H1 (cell line): ENCODE data around the gene PCSK4. TPM values are rescaled to one million over a fixed set of nuclear protein-coding genes. Genes with fewer than 3 reads are reported as not detected.
A peak's percentile ranks its signal among the peaks of the same experiment; 100 is the strongest.

ENCODE experiments used
- CTCF ChIA-PET: fragments of 300-600 bp; sonication (Branson Sonifier 250); formaldehyde crosslinking; loops from one replicate; lab custom pipeline; 2021; ENCODE audit not compliant: partially characterized antibody; lab: Charles Lee
- POLR2A ChIA-PET: fragments of 300-600 bp; sonication (Branson Sonifier 250); formaldehyde crosslinking; loops from one replicate; lab custom pipeline; 2021; ENCODE audit warnings: inconsistent platforms; ENCODE audit not compliant: partially characterized antibody; lab: Charles Lee
- DNase-seq, 2 experiments: peaks; one replicate each; pipeline versions ENCODE4 v3.0.0 to v3.0.0-alpha.2; 2010 to 2022; ENCODE audit warnings: low spot score in 2 of 2, low read depth in 1 of 2, mixed read lengths in 1 of 2
- FAIRE-seq: peaks from 2 replicates; lab custom pipeline; 2011; peaks lifted over from hg19 to GRCh38; lab: Jason Lieb, UNC
- H2AFZ ChIP-seq: 2 replicates; pipeline ENCODE4 v1.8.1; 2012; ENCODE audit warnings: low read length, inconsistent platforms
- H2AK5ac ChIP-seq: 2 replicates; pipeline ENCODE4 v1.6.1; 2013; ENCODE audit warnings: low read depth, low read length
- H2BK120ac ChIP-seq: replicated peaks from 2 replicates; pipeline ENCODE3; 2013; ENCODE audit warnings: low read depth, low read length, inconsistent platforms
- H2BK12ac ChIP-seq: 2 replicates; pipeline ENCODE4 v1.6.1; 2013; ENCODE audit warnings: low read depth, low read length
- H2BK15ac ChIP-seq: 2 replicates; pipeline ENCODE4 v1.6.1; 2013; ENCODE audit warnings: low read length
- H2BK20ac ChIP-seq: 2 replicates; pipeline ENCODE4 v1.6.1; 2013; ENCODE audit warnings: low read length
- H2BK5ac ChIP-seq: 2 replicates; pipeline ENCODE4 v1.6.1; 2013; ENCODE audit warnings: low read depth, low read length
- H3K14ac ChIP-seq: 2 replicates; pipeline ENCODE4 v1.6.1; 2013; ENCODE audit warnings: inconsistent platforms; ENCODE audit not compliant: insufficient read length
- H3K18ac ChIP-seq: 2 replicates; pipeline ENCODE4 v1.6.1; 2013; ENCODE audit warnings: low read length; ENCODE audit errors: extremely low read depth
- H3K23ac ChIP-seq: 2 replicates; pipeline ENCODE4 v1.6.1; 2013; ENCODE audit warnings: inconsistent platforms; ENCODE audit not compliant: insufficient read length
- H3K23me2 ChIP-seq: 2 replicates; pipeline ENCODE4 v1.6.1; 2013; ENCODE audit warnings: low read depth, low read length
- H3K27ac ChIP-seq: 2 replicates; pipeline ENCODE4 v1.6.1; 2011; ENCODE audit warnings: low read depth, low read length, inconsistent platforms
- H3K27me3 ChIP-seq, 4 experiments: replicated peaks in 1 of 4; 1 replicate in 1 of 4; 2 replicates in 3 of 4; pipeline versions ENCODE4 v1.6.1 to v1.8.1; 2011 to 2013; ENCODE audit warnings: low read length in 3 of 4, mild to moderate bottlenecking in 3 of 4, inconsistent platforms in 2 of 4, mixed read lengths in 2 of 4, moderate library complexity in 1 of 4; ENCODE audit not compliant: control insufficient read depth in 3 of 4, insufficient read depth in 3 of 4; ENCODE audit errors: extremely low read depth in 1 of 4
- H3K36me3 ChIP-seq, 4 experiments: 2 replicates each; pipeline versions ENCODE4 v1.6.1 to v1.8.1; 2011 to 2013; ENCODE audit warnings: mild to moderate bottlenecking in 4 of 4, low read length in 3 of 4, moderate library complexity in 2 of 4, control low read depth in 1 of 4, inconsistent platforms in 1 of 4; ENCODE audit not compliant: insufficient read depth in 4 of 4, control insufficient read depth in 2 of 4
- H3K4ac ChIP-seq: replicated peaks from 2 replicates; pipeline ENCODE3; 2013; ENCODE audit warnings: low read length, low read depth, mixed read lengths, inconsistent platforms; ENCODE audit not compliant: insufficient read length
- H3K4me1 ChIP-seq, 4 experiments: replicated peaks in 1 of 4; 1 replicate in 1 of 4; 2 replicates in 3 of 4; pipeline versions ENCODE4 v1.6.1 to v1.8.1; 2011 to 2013; ENCODE audit warnings: low read length in 3 of 4, inconsistent platforms in 2 of 4, mixed read lengths in 1 of 4; ENCODE audit not compliant: insufficient read depth in 4 of 4, control insufficient read depth in 3 of 4
- H3K4me2 ChIP-seq, 2 experiments: 2 replicates each; pipeline versions ENCODE4 v1.6.1 to v1.8.1; 2011 to 2013; ENCODE audit warnings: low read depth in 2 of 2, low read length in 2 of 2, control low read depth in 1 of 2, inconsistent platforms in 1 of 2, mild to moderate bottlenecking in 1 of 2; ENCODE audit not compliant: insufficient read depth in 1 of 2
- H3K4me3 ChIP-seq, 4 experiments: fragments of 200-600, 300-600 bp in 1 of 4; sonication (generic), shearing (Covaris generic), sonication (Bioruptor Twin) in 1 of 4; 2 replicates each; pipeline versions ENCODE4 v1.5.1 to v1.8.1; 2011 to 2016; ENCODE audit warnings: low read length in 4 of 4, low read depth in 3 of 4, control low read depth in 2 of 4, inconsistent platforms in 2 of 4, mild to moderate bottlenecking in 2 of 4, mixed read lengths in 1 of 4, moderate library complexity in 1 of 4; ENCODE audit not compliant: insufficient read depth in 2 of 4; ENCODE audit errors: extremely low read depth in 1 of 4
- H3K56ac ChIP-seq: replicated peaks from 2 replicates; pipeline ENCODE3; 2013; ENCODE audit warnings: low read depth, mild to moderate bottlenecking, mixed read lengths, low read length, inconsistent platforms; ENCODE audit not compliant: insufficient read length
- H3K79me1 ChIP-seq: 2 replicates; pipeline ENCODE4 v1.6.1; 2013; ENCODE audit warnings: low read depth, low read length, control low read depth
- H3K79me2 ChIP-seq, 2 experiments: 2 replicates each; pipeline versions ENCODE4 v1.6.1 to v1.8.1; 2012 to 2013; ENCODE audit warnings: low read length in 2 of 2, mild to moderate bottlenecking in 2 of 2, inconsistent platforms in 1 of 2; ENCODE audit not compliant: insufficient read depth in 2 of 2, control insufficient read depth in 1 of 2
- H3K9ac ChIP-seq, 4 experiments: replicated peaks in 1 of 4; 1 replicate in 1 of 4; 2 replicates in 3 of 4; pipeline versions ENCODE4 v1.6.1 to v1.8.1; 2011 to 2013; ENCODE audit warnings: low read depth in 3 of 4, low read length in 3 of 4, control low read depth in 2 of 4, mild to moderate bottlenecking in 2 of 4, moderate library complexity in 2 of 4, inconsistent platforms in 1 of 4; ENCODE audit errors: extremely low read depth in 1 of 4
- H3K9me3 ChIP-seq, 2 experiments: 2 replicates each; pipeline versions ENCODE4 v1.6.1 to v1.8.1; 2012 to 2013; ENCODE audit warnings: mild to moderate bottlenecking in 2 of 2, moderate library complexity in 2 of 2, control low read depth in 1 of 2, inconsistent platforms in 1 of 2, low read depth in 1 of 2, low read length in 1 of 2, mixed read lengths in 1 of 2; ENCODE audit not compliant: insufficient read depth in 2 of 2
- H4K20me1 ChIP-seq, 2 experiments: replicated peaks in 1 of 2; 2 replicates each; pipeline versions ENCODE3 to v1.8.1; 2011 to 2013; ENCODE audit warnings: inconsistent platforms in 2 of 2, low read length in 2 of 2, mild to moderate bottlenecking in 1 of 2; ENCODE audit not compliant: insufficient read depth in 2 of 2, control insufficient read depth in 1 of 2
- H4K5ac ChIP-seq: 2 replicates; pipeline ENCODE4 v1.6.1; 2013; ENCODE audit warnings: low read length, low read depth, mixed read lengths, inconsistent platforms; ENCODE audit not compliant: insufficient read length
- H4K8ac ChIP-seq: 2 replicates; pipeline ENCODE4 v1.8.0; 2013; ENCODE audit warnings: mild to moderate bottlenecking, moderate library complexity, low read length, inconsistent platforms; ENCODE audit not compliant: insufficient read depth; ENCODE audit errors: extremely low read depth
- H4K91ac ChIP-seq: replicated peaks from 2 replicates; pipeline ENCODE3; 2013; ENCODE audit warnings: low read length, mixed read lengths, inconsistent platforms; ENCODE audit not compliant: insufficient read length
- GABPA ChIP-seq: IDR thresholded peaks from 2 replicates; pipeline ENCODE4 v1.6.1; 2011; ENCODE audit warnings: mild to moderate bottlenecking, low read length, moderate library complexity, borderline replicate concordance; ENCODE audit not compliant: insufficient read depth
- JUND ChIP-seq: IDR thresholded peaks from 2 replicates; pipeline ENCODE4 v1.6.1; 2011; ENCODE audit warnings: mild to moderate bottlenecking, improper control_type of control experiment, low read length
- RNF2 ChIP-seq: fragments of 200-900, 300-1000 bp; sonication (generic); IDR thresholded peaks from 2 replicates; pipeline ENCODE4 v1.7.1; 2016; ENCODE audit warnings: borderline replicate concordance, low read depth, mild to moderate bottlenecking, antibody characterized with exemption, low read length; ENCODE audit not compliant: poor library complexity, severe bottlenecking; ENCODE audit errors: missing control alignments
- SIN3A ChIP-seq, 2 experiments: IDR thresholded peaks in 1 of 2; conservative IDR thresholded peaks in 1 of 2; 2 replicates each; pipeline ENCODE4 v1.6.1; 2011 to 2012; ENCODE audit warnings: low read length in 2 of 2, improper control_type of control experiment in 1 of 2, low read depth in 1 of 2, mild to moderate bottlenecking in 1 of 2
- SIX5 ChIP-seq: IDR thresholded peaks from 2 replicates; pipeline ENCODE4 v1.6.1; 2011; ENCODE audit warnings: mild to moderate bottlenecking, low read depth, low read length
- TBP ChIP-seq: IDR thresholded peaks from 2 replicates; pipeline ENCODE4 v1.6.1; 2011; ENCODE audit warnings: low read depth, low read length, improper control_type of control experiment
- USF2 ChIP-seq: IDR thresholded peaks from 2 replicates; pipeline ENCODE4 v1.6.1; 2011; ENCODE audit warnings: low read length, improper control_type of control experiment
- WGBS, 2 experiments: shearing (Covaris generic) in 1 of 2; methylation state at CpG; one replicate each; pipeline versions ENCODE4 v1.1.6 to v1.1.7; 2013 to 2015; ENCODE audit warnings: low lambda C conversion rate in 2 of 2, mixed read lengths in 2 of 2, inconsistent platforms in 1 of 2, low coverage in 1 of 2, missing lambda C conversion rate in 1 of 2; ENCODE audit not compliant: insufficient replicate concordance in 2 of 2, insufficient coverage in 1 of 2, insufficient read length in 1 of 2; ENCODE audit errors: extremely low coverage in 1 of 2, missing lambda C conversion rate in 1 of 2; 5-methylcytosine and 5-hydroxymethylcytosine counted together
- polyA plus RNA-seq, 7 experiments: library from polyadenylated mRNA; depleted of rRNA in 3 of 7; stranded (reverse) in 5 of 7; unstranded in 2 of 7; fragments of >200 nt in 5 of 7; fragments of 200-250 nt in 2 of 7; gene quantifications; 1 replicate in 5 of 7; 2 replicates in 1 of 7; 4 replicates in 1 of 7; pipeline versions ENCODE4 v1.2.1 to v1.2.3, GENCODE V29; 2011 to 2013; ENCODE audit warnings: missing spikeins in 2 of 7, mixed read lengths in 2 of 7
- total RNA-seq: library from RNA; stranded (reverse); fragmentation: NEBNext Ultra II Directional; extraction: Animal tissue kit (Norgen Biotek cat#: 25700); gene quantifications from 2 replicates; pipeline ENCODE4 v1.2.1, GENCODE V29; 2021
- TF ChIP-seq, protein P1 (sequence below): IDR thresholded peaks from 2 replicates; pipeline ENCODE4 v1.6.1; 2012; ENCODE audit warnings: low read length, inconsistent platforms

PCSK4 gene
- total and polyA plus RNA-seq, 2 of the 8 experiments (the other 6 are each of a cell fraction or from before 2014, with no cell fraction given) = 9.8 to 10.7 TPM

- Histone ChIP-seq H3K4me3 (no peak overlapping the region), H2BK120ac (no peak overlapping the region), H2BK20ac (no peak overlapping the region), H4K5ac (no peak overlapping the region), H4K20me1 (peaks cover 0 to 5% of the 10 kb centered on the region in 2 experiments), H3K27me3 (peaks cover 3 to 17% (median 9%) of the 10 kb centered on the region in 4 experiments; a peak in 6 of 7 replicates), H3K14ac (no peak overlapping the region), H3K4ac (no peak overlapping the region), H3K23me2 (peaks cover 9% of the 10 kb centered on the region), H3K79me1 (no peaks in the 10 kb centered on the region), H3K4me1 (peaks cover 0 to 4% (median 2%) of the 10 kb centered on the region in 4 experiments; a peak in 5 of 7 replicates), H3K9ac (no peak overlapping the region), H3K56ac (no peak overlapping the region), H2BK15ac (no peak overlapping the region), H3K36me3 (no peaks in the 10 kb centered on the region), H3K79me2 (no peaks in the 10 kb centered on the region), H3K23ac (no peak overlapping the region), H4K8ac (no peak overlapping the region; the same call in 1 of the 2 replicates), H3K27ac (no peak overlapping the region), H2BK12ac (no peak overlapping the region), H3K9me3 (no peaks in the 10 kb centered on the region), H4K91ac (no peak overlapping the region), H2BK5ac (0 out of 2 replicates have a peak overlapping the region, but pooled peaks have one; percentile 8), H2AFZ (no peak overlapping the region), H3K4me2 (no peak overlapping the region), H2AK5ac (no peak overlapping the region), H3K18ac (no peak overlapping the region)
- DNase-seq = no peak
- CTCF ChIA-PET = interaction anchor here (0.7 to 2.6 kb wide), 2 partner anchors 9 to 29 kb away, joined by 3 to 14 read pairs; no protein-coding TSS in a partner anchor
- FAIRE-seq = no peak
- POLR2A ChIA-PET = interaction anchor here (0.6 to 1.3 kb wide), 4 partner anchors 18 to 543 kb away, joined by 3 to 5 read pairs (median 4); no protein-coding TSS in a partner anchor
- 81% methylated on average over 15 of the region's 15 CpGs; no CpG with 5 or more reads in 1 of the 2 experiments for WGBS, 2 experiments
- TF ChIP-seq USF2 (no peak), JUND (no peak), GABPA (no peak), RNF2 (no peak), TBP (no peak), SIX5 (no peak), SIN3A (conservative IDR thresholded peaks at IDR 0.05 in 1 of 2, IDR thresholded peaks at IDR 0.05 in 1 of 2; ENCODE audit: low read depth in 1 of 2, low read length in 2 of 2) (no peak)
- TF ChIP-seq, protein P1, sequence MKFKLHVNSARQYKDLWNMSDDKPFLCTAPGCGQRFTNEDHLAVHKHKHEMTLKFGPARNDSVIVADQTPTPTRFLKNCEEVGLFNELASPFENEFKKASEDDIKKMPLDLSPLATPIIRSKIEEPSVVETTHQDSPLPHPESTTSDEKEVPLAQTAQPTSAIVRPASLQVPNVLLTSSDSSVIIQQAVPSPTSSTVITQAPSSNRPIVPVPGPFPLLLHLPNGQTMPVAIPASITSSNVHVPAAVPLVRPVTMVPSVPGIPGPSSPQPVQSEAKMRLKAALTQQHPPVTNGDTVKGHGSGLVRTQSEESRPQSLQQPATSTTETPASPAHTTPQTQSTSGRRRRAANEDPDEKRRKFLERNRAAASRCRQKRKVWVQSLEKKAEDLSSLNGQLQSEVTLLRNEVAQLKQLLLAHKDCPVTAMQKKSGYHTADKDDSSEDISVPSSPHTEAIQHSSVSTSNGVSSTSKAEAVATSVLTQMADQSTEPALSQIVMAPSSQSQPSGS = no peak
Observed at GRCh38 chr19:1494115-1494815, 4.1 kb upstream of the PCSK4 start.
